CD4-positive, alpha-beta T cell treated with Interleukin-10 for 1 hour (primary cell): ENCODE measurements around the gene PTPRF.
"Not testable (repeated sequence)": the region's sequence is repeated elsewhere in the genome, so short reads cannot be mapped to it uniquely, and the experiment has no call there.

Experiments used
- DNase-seq: peaks from one replicate; pipeline ENCODE4 v3.0.0-alpha.2; 2020

PTPRF gene

DNA sequence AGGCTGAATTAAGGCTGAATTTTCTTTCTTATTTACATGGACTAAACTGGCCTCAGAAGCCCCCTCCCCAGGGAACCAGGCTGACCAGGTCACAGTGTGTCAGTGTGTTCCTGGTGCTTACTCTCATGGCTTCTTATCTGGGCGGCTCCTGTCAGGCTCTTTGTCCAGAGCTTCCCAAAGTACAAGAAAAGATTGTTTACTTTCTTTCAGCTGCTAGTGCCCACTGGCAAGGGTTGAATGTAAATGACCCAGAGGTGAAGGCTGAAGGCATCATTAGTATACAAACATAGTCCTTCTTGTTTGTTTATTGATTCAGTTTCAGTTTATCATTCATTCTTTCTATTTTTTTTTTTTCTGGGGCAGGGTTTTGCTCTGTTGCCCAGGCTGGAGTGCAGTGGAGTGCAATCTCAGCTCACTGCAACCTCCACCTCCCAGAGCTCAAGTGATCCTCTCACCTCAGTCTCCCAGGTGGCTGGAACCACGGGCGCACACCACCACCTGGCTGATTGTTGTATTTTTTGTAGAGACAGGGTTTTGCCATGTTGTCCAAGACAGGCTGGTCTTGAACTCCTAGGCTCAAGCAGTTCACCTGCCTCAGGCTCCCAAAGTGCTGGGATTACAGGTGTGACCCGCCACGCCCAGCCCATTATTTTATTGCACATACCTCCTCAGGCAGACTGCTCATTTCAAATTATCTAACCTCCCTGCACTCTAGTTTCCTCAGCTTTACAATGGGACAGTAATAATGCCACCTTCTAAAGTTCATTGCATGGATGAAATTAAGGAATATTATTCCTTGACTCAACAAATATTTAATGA lies 109.5 kb downstream of the PTPRF start:
- DNase-seq = no peak

DNA sequence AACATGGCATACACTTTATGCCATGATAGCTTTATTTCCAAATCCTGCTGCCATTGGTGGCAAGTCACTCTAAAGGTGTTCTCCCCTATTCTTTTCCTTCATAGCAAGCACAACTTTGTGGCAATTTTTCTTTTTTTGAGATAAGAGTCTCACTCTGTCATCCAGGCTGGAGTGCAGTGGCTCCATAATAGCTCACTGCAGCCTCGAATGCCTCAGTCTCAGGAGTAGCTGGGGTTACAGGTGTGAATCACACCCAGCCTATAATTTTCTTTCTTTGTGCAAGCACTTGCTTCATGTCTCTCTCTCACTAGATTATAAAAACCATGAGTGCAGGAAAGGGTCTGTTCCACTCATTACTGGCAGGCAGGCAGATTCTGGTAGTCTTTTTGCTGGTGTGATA lies 113.9 kb downstream of the PTPRF start:
- DNase-seq = no peak

DNA sequence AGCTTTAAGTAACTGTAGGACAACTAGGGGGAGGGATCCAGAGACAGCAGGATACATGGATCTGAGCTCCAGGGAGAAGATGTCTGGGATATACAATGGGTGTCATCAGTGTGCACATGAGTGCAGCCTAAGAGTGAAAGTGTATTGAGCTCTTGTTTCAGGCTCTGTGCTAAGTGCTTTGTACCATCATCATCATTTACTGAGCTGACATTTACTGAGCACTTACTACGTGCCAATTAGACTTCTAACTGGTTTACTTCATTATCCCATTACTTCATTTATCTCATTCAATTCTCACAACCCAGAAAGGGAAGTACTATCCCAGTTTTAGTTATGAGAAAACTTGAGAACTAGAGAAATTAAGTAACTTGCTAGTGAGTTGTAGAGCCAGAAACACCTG lies 114.8 kb downstream of the PTPRF start:
- no peak for DNase-seq

DNA sequence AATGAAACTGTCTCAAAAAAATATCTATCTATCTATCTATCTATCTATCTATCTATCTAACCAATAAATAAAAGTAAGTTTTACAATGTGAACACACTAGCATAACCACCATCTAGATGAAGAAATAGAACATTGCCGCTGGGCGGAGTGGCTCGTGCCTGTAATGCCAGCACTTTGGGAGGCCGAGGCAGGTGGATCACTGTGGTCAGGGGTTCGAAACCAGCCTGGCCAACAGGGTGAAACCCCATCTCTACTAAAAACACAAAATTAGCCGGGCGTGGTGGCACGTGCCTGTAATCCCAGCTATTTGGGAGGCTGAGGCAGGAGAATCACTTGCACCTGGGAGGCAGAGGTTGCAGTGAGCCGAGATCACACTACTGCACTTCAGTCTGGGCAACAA lies 116.6 kb downstream of the PTPRF start:
- not testable (repeated sequence) for DNase-seq

DNA sequence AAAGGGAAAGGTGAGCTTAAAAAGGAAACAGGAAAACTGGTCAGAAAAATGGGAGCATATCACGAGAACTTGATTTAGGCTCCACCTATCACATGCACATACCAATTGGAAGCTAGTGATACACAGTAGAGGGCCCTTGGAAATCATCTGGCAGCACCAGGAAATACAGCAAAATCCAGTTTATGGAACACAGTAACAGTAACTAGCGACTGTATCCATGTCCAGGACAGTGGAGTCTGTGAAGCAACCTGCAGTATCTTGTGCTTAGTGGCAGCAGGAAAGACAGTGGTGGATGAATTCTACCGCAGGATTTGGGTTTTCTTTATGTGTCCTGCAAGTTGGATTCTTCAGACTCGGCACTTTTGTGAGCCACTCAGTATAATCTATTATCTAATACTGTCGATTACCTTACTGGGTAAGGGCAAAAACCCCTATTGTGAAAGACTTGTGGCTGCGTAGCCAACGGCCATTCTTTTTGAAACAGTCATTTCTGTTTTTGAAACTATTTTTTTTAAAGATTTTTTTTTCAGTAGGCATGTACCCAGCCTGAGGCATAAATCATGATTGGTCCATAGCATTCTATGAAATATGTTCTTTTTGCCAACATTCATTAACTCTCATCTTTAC lies 117.7 kb downstream of the PTPRF start:
- no peak for DNase-seq

DNA sequence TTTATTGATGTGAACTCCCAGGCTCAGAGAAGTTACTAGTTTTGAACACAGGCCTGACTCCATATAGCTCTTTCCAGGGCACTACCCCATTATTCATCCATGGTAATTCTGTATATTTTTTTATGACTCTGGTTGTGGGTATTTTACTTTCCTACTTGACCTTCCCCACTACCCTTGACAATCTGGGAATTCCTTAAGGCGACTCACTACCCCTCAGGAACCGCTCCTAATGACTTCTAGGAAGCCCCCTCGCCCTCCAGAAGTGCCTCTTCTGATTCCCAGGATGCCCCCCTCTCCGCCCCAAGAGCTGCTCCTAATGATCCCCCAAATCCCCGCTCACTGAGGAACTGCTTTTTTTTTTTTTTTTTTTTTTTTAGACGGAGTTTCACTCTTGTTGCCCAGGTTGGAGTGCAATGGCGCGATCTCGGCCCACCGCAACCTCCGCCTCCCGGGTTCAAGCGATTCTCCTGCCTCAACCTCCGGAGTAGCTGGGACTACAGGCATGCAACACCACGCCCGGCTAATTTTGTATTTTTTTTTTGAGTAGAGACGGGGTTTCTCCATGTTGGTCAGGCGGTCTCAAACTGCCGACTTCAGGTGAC lies 118.3 kb downstream of the PTPRF start:
- DNase-seq = no peak

DNA sequence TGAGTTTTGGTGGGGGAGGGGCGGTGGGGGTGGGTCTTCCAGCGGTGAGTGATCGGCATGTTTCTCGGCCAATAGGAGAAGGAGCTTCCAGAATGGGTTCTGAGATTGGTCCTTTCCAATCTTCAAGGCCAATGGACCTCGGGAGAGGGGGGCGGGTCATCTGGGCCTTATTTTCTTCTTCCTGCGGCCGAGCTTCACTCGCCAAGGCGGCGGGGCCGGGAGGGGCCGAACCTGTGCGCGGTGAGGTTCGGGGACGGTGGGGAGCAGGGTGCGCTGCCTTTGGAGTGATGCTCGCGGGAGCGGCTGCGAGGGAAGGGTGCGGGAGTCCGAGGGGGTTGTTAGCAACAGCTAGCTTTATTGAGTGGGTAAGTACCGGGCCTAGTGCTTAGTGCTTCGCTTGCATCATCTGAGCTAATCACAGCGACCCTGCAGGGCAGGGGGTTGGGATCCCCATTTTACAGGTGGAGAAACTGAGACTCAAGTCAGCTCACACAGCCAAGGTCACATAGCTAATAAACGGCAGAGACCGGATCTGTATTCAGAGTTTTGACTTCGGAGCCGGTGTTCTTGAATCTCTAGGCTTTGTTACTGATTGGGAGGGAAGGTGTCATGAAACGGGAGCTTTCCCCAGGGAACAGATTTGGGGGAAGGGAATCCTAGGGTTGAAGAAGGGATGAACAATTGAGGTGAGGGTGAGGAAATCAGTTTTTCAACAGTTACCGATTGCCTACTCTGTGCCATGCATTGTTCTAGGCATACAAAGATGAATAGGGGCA lies 119.8 kb downstream of the PTPRF start:
- DNase-seq = peak; percentile 95

DNA sequence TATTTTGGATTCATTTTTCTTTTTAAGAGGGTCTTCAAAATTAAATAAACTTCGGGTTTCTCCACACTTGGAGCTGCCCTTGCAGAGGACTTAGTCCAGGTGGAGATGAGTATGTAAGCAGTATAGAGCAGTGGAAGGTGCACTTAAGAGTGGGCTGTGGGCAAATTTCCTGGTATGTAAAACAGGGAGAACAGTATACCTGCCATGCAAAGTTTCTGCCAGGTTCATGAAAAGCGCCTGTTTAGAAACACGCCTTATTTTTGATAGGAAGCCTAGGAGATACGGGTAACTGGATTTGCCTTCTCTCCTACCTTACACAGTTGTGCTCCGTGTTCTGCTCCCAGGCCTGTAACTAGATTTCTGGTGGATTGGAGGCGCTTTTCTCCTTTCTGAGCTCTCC lies 120.5 kb downstream of the PTPRF start:
- DNase-seq = no peak

DNA sequence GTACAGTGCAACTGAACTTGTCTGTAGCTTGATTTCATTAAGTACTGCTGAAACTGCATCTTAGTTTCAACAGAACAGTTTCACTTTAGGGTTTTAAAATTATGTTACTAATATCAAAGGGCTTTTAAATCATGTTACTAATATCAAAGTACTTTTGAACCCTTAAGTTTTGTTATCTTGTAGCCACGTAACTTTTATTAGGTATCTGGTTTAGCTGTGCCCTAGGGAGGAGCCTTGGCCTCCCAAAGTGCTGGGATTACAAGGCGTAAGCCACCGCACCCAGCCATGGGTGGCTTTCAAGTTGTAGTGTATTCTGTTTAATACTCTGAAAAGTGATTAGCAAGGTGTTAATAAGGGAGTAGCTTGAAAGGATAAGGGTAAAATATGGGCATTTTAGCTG lies 121.2 kb downstream of the PTPRF start:
- DNase-seq = no peak

DNA sequence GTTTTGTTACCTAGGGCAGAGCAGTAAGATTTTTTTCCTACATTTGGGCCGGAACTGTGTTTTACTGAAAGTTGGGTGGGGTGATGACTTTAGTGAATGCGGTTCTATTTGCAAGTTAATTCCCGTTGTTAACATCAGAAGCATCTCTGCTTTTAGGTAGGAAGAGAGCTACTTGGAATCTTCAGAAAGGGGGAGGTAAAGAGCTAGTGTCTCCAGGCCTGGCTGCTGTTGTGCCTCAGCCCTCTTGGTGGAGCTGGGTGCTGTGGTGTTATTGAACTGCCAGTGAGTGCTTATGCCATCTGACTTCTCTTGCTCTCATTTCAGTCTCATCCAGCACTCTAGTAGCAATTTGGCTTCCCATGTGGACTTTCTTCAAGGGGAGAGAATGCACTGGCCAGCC lies 122.7 kb downstream of the PTPRF start:
- no peak for DNase-seq

DNA sequence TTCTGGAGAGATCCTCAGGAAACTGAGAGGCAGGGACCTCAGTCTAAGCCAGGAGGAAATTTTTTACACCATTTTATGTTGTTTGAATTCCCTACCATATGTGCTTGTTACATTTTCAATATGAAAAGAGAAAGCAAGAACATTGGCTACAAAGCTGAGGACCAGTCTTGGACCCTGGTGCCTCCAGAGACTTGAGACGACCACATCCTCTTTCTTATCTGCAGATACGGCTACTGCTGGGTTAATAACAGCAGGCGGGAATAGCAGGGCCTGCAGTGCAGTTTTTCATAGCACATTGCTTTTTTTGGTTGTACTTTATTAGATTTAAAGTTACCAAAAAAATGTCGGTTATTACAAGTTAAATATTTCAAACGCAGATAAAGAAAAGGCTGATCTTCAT lies 123.2 kb downstream of the PTPRF start:
- DNase-seq = no peak

DNA sequence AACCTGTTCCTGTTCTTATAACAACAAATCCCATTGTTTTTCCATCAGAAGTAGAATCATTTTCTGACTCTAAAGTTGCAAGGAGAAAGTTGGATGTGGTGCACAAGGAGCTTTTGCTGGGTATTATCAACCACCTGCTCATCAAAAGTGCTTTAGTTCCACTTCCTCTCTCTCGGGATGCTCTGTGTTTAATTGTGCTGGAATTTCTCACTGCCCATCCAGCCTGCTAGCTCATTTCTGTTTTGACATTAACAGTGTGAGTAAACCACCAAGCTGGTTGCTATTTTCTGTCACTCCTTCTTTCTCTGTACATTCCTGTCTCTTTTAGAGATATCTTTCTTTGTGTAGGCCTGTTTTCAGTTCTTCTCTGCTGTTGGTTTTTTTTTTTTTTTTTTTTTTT lies 125.3 kb downstream of the PTPRF start:
- DNase-seq = no peak

DNA sequence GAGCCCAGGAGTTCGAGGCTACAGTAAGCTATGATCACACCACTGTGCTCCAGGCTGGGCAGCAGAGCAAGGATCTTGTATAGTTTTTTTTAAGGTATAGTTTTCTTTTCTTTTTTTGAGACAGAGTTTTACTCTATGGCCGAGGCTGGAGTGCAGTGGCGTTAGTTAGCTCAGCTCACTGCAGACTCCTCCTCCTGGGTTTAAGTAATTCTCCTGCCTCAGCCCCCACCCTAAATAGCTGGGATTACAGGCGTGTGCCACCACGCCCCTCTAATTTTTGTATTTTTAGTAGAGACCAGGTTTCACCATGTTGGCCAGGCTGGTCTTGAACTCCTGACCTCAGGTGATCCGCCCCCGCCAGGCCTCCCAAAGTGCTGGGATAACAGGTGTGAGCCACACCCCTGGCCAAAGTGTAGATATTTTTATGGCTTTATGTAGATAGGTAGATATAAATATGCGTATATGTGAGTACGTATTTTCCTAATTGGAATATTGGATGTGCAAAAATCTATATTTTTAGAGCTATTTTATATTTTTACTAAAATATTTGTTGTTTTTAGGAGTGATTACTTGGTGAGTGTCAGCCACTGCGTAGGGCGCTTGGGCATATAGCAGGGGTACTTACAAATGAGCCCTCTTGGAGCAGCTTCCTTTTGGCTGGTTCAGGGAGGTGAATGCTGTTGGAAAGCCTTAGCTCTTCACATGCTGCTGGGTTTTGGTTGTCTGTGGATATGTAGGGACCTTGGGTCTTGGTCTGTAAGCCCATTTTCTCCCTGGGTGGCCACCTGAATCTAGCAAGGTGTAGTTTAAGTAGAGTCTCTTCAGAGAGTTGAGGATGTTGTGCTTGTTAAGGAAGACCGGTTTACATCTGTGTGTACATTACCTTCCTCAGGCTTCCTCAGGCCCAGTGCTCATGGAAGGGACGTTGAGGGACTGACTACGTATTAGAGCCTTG lies 128.8 kb downstream of the PTPRF start:
- DNase-seq = no peak

DNA sequence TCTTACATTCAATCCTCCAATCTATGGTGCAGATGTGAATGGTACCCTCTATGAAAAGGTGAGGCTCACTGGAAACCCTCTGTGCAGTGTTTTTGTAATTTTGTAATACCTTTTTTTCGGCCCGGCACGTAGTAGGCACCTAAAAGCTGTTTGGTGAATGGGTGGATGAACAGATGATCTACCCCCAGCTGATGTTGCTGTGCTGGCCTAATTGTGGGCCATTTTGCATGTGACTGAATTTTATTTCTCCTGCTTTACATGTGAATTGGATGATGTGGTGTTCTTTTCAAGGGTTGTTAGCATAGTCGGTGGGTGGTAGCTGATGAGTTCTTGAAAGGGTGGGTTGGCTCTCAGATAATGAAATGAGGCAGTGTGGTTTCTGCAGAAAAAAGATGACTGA lies 129.7 kb downstream of the PTPRF start:
- DNase-seq = no peak

DNA sequence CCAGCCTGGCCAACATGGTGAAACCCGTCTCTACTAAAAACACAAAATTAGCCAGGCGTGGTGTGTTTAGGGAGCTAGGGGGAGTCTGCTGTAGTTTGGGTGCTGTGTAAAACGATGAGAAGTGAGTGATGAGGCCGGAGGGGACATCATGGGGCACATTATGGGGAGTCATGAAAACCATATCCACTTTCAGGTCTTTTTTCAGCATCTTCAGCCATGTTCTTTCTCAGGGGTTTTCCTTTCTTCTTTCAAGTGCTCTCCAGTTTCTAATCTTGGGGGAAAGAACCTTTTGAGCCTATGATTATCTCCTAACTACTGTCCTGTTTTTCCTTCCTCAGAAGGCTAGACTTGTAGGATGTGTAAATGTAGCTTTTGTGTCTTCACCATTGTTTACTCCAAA lies 133.7 kb downstream of the PTPRF start:
- DNase-seq = no peak

DNA sequence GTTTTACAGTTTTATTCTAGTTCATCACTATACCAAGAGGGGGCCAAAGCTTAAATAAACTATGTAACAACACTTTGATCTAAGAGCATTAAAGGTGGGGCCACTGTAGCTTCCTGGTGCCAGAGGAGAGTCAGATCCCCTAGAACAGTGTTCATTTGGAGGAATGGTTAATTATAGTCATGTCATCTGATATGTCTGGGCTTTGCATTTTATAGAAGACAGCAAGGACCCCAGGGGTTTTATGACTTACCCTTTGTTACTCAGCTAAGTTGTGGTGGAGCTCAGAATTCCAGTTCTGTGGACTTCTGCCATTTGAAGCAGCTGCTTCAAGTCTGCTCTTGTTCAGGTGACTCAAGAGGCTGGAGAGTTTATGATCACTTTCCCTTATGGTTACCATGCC lies 135.9 kb downstream of the PTPRF start:
- DNase-seq = no peak

DNA sequence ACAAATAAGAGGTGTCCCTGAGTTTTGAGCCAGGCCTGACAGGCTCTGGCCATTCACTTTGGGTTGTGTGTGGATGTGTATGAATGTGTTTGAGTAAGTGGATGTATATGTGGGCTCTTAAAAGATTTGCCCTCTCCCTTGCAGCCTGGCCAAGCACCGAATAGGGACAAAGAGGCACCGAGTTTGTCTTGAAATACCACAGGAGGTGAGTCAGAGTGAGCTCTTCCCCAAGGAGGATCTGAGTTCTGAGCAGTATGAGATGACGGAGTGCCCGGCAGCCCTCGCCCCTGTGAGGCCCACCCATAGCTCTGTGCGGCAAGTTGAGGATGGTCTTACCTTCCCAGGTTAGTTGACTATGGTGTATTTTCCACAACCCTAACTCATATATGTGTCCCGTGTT lies 138.3 kb downstream of the PTPRF start:
- no peak for DNase-seq

DNA sequence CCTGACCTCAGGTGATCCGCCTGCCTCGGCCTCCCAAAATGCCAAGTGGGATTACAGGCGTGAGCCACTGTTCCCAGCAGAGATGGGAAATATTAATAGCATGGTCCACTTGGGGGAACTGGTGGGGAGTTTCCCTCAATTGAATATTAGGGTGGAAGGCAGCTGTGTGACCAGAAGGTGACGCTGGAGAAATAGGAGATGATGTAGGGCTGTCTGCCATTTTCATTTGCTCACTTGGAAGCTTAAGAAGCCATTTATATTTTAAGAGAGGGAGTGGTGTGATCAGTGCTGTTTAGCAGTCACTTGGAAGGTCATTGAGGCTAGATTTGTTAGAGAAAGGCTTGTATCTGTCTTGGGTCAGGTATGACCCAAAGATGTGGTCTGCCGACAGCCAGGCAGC lies 139.2 kb downstream of the PTPRF start:
- DNase-seq = no peak

DNA sequence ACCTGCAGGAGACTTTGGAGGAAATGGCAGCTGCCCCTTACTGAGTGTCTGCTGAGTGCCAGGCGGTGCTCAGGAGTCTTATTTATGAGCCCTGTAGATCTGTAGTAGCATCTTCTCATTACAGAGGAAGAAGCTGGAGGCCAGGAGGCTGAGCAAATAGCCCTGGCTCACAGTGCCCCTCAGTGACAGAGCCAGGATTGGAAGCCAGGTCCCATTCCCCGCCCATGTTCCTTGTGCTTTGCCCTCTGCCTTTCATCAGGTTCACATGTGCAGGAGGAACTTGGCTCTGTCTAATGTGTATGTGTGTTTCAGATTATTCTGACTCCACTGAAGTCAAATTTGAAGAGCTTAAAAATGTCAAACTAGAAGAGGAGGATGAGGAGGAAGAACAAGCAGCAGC lies 140.5 kb downstream of the PTPRF start:
- DNase-seq = no peak

DNA sequence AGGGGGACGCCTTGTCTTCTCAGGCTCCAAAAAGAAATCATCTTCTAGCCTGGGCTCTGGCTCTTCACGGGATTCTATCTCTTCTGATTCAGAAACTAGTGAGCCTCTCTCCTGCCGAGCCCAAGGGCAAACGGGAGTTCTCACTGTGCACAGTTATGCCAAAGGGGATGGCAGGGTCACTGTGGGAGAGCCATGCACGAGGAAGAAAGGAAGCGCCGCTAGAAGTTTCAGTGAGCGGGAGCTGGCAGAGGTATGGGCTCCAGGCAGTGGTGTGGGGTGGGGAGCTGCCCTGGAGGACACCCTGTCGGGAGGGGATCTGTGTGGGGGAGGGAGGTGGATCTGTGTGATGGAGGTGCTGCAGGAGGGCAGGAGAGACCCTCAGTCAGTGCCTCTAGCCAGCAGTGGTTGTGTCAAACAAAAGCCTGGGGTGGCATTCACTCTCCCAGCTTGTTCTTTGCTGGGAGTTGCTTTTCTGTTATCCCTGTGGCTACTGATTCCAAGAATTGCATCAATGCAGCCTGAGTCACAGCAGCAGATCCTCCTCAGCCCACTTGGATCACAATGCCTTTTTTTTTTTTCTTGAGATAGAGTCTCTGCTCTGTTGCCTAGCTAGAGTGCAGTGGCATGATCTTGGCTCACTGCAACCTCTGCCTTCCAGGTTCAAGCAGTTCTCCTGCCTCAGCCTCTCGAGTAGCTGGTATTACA lies 141.1 kb downstream of the PTPRF start:
- DNase-seq = no peak

DNA sequence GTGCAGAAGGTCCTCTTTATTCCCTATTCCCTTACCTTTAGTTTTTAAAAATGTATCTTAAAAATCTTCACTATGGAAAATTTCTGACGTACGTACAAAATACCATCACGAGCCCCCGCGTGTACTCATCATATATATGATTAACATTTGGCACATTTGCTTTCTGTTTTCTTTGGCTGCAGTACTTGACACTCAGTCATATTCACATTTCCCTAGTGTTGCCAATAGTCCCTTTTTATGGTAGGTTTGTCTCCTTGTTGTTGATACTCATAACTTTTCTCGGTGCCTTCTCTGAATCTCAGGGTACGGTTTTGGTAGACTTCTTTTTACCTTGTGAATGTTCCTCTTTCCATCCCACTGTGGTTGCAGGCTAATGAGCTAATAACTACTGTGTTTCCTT lies 142.6 kb downstream of the PTPRF start:
- DNase-seq = no peak
